GM21723 (cell line): Measurements from ENCODE around the gene TMPRSS9.
"Not testable (repeated sequence)": the region's sequence is repeated elsewhere in the genome, so short reads cannot be mapped to it uniquely, and the experiment has no call there.

Source experiments
- ATAC-seq: cut with Tn5 transposase; IDR thresholded peaks from one replicate; pipeline ENCODE4 v1.9.1; 2021; ENCODE audit warnings: mild to moderate bottlenecking, moderate library complexity; ENCODE audit not compliant: unreplicated experiment

Gene TMPRSS9

GRCh38 chr19:2341244-2341751 lies 18.8 kb upstream of the TMPRSS9 start:
- ATAC-seq: no peak

- no peak for ATAC-seq
These were observed 18.1 kb upstream of the TMPRSS9 start for GRCh38 chr19:2341982-2342381.

GRCh38 chr19:2342656-2343288 lies 17.3 kb upstream of the TMPRSS9 start:
- no peak for ATAC-seq

GRCh38 chr19:2343289-2343982 lies 16.6 kb upstream of the TMPRSS9 start:
- no peak for ATAC-seq

GRCh38 chr19:2344381-2344870 lies 15.6 kb upstream of the TMPRSS9 start:
- no peak for ATAC-seq

- no peak for ATAC-seq
These were observed 15.0 kb upstream of the TMPRSS9 start for GRCh38 chr19:2345076-2345475.

- no peak for ATAC-seq
These were observed 14.0 kb upstream of the TMPRSS9 start for GRCh38 chr19:2345794-2346663.

GRCh38 chr19:2349818-2350217 lies 10.2 kb upstream of the TMPRSS9 start:
- ATAC-seq: not testable (repeated sequence)

GRCh38 chr19:2350656-2351055 lies 9.4 kb upstream of the TMPRSS9 start:
- ATAC-seq: no peak

- ATAC-seq: no peak
These were observed 8.5 kb upstream of the TMPRSS9 start for GRCh38 chr19:2351591-2351990.

- no peak for ATAC-seq
These were observed 7.9 kb upstream of the TMPRSS9 start for GRCh38 chr19:2352121-2352520.

- ATAC-seq: no peak
These were observed 6.7 kb upstream of the TMPRSS9 start for GRCh38 chr19:2353159-2353886.

GRCh38 chr19:2353887-2354592 lies 6.0 kb upstream of the TMPRSS9 start:
- ATAC-seq: no peak

- no peak for ATAC-seq
These were observed 5.4 kb upstream of the TMPRSS9 start for GRCh38 chr19:2354670-2355069.

GRCh38 chr19:2355168-2356035 lies 4.7 kb upstream of the TMPRSS9 start:
- no peak for ATAC-seq

- ATAC-seq: no peak
These were observed 3.9 kb upstream of the TMPRSS9 start for GRCh38 chr19:2356036-2356646.

- ATAC-seq: no peak
These were observed 2.5 kb upstream of the TMPRSS9 start for GRCh38 chr19:2357279-2358206.
